ENCODE data around the gene FBXW10B. TPM values are rescaled to one million over a fixed set of nuclear protein-coding genes. Genes with fewer than 3 reads are reported as not detected.
A peak's percentile ranks its signal among the peaks of the same experiment; 100 is the strongest.

Gene FBXW10B
- total RNA-seq, 1 experiment from 2014 or later, result 1.2 TPM

GRCh38 chr17:15659663-15660062, 40.2 kb upstream of the FBXW10B start (continued):
- TF ChIP-seq CBX3 (IDR thresholded peaks at IDR 0.05; ENCODE audit: low read depth) (peak; percentile 81), SRF (IDR thresholded peaks at IDR 0.05; ENCODE audit: low read depth) (no peak), EGR1 (IDR thresholded peaks at IDR 0.05; ENCODE audit: low read depth) (no peak), TCF7L2 (IDR thresholded peaks at IDR 0.05; ENCODE audit: borderline replicate concordance, extremely low read depth, insufficient read depth, insufficient read length) (no peak), ELF1 (IDR thresholded peaks at IDR 0.05; ENCODE audit: borderline replicate concordance, low read depth) (no peak), MAX (IDR thresholded peaks at IDR 0.05) (peak; percentile 65; the same call in 1 of the 2 replicates), CTCF (IDR thresholded peaks at IDR 0.05 in 2 of 3, conservative IDR thresholded peaks at IDR 0.05 in 1 of 3; ENCODE audit: borderline replicate concordance in 1 of 3, insufficient read depth in 1 of 3, low read depth in 2 of 3, low read length in 2 of 3) (no peak), EZH2 (IDR thresholded peaks at IDR 0.05) (no peak), JUND (IDR thresholded peaks at IDR 0.05) (0 out of 2 replicates have a peak, but pooled peaks have one; percentile 31)

DNA sequence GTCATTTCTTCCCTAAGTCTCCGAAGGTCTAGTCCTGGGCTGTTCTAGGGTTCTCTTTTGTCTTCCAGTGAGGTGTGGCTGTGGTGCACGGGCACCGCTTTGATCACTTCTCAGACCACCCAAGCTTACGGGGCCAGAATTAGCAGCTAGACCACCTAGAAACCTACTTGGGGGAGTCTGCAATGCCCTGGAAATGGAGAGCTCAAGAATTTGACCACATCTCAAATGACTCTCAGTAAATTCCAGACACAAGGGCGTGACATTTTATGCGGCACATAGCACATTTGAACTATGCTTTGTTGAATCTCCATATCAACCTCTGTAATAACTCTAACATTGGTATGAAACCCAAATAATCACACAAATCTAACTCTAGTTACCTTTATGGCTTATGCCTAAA, 39.7 kb upstream of the FBXW10B start:
- intact Hi-C loops (cut with micrococcal nuclease), result no loop called here
- TF ChIP-seq CEBPB (IDR thresholded peaks at IDR 0.05; ENCODE audit: low read depth) (no peak), CTCF (IDR thresholded peaks at IDR 0.05 in 2 of 3, conservative IDR thresholded peaks at IDR 0.05 in 1 of 3; ENCODE audit: borderline replicate concordance in 1 of 3, insufficient read depth in 1 of 3, low read depth in 2 of 3, low read length in 2 of 3) (no peak), EZH2 (IDR thresholded peaks at IDR 0.05) (no peak), REST (IDR thresholded peaks at IDR 0.05; ENCODE audit: low read depth) (no peak), ZBTB33 (IDR thresholded peaks at IDR 0.05; ENCODE audit: extremely low read depth, insufficient replicate concordance, low read length) (no peak), POLR2AphosphoS5 (IDR thresholded peaks at IDR 0.05; ENCODE audit: low read depth, low read length) (no peak), EZH2phosphoT487 (IDR thresholded peaks at IDR 0.05; ENCODE audit: borderline replicate concordance) (no peak), POLR2A (IDR thresholded peaks at IDR 0.05; ENCODE audit: borderline replicate concordance, extremely low read depth, insufficient read depth, insufficient read length) (no peak)
- no peaks in the 10 kb centered on the region for H3K9me2 ChIP-seq (ENCODE audit: insufficient read depth)
- no peaks in the 10 kb centered on the region for H3K27me3 ChIP-seq (ENCODE audit: insufficient read depth, low read length)
- peaks cover 2 to 7% of the 10 kb centered on the region in 2 experiments; a peak in 2 of 4 replicates for H3K36me3 ChIP-seq (ENCODE audit: control insufficient read depth in 1 of 2, insufficient read depth in 2 of 2, low read length in 2 of 2)
- H3K4me1 ChIP-seq (ENCODE audit: control insufficient read depth in 1 of 2, insufficient read depth in 2 of 2, low read length in 2 of 2), result peaks cover 56 to 82% of the 10 kb centered on the region in 2 experiments
- RAD21 ChIA-PET (ENCODE audit: low non-redundant PET in 1 of 2, low total read pairs in 2 of 2, uncharacterized antibody in 2 of 2, unreplicated experiment in 2 of 2), result no interaction called here
- CTCF ChIA-PET, result no interaction called here
- peak overlapping the region; percentile 89; the same call in 1 of the 2 replicates for H3K27ac ChIP-seq (ENCODE audit: low read depth, low read length)
- H4K20me1 ChIP-seq (ENCODE audit: insufficient read depth), result no peaks in the 10 kb centered on the region
- POLR2A ChIA-PET, result no interaction called here
- no peak overlapping the region for H2AFZ ChIP-seq (ENCODE audit: low read depth, low read length, poor library complexity, severe bottlenecking)
- H3K79me2 ChIP-seq (ENCODE audit: insufficient read depth, low read length), result no peaks in the 10 kb centered on the region
- BruUV-seq (replicated peaks), result no TSS peak
- H3K4me3 ChIP-seq (replicated peaks in 1 of 2; ENCODE audit: low read depth in 1 of 2, low read length in 2 of 2), result 0 out of 4 replicates have a peak overlapping the region, but pooled peaks of 1 of the 2 experiments have one; percentile 1
- peak; percentile 24 for ATAC-seq
- no peaks in the 10 kb centered on the region for H3K9me3 ChIP-seq (ENCODE audit: control insufficient read depth in 1 of 2, insufficient read depth in 1 of 2, low read depth in 1 of 2, low read length in 2 of 2)
- DNase-seq (ENCODE audit: low read depth, low spot score), result no peak
- H3K9ac ChIP-seq (ENCODE audit: low read length), result peak overlapping the region; percentile 42
- H3K4me2 ChIP-seq (ENCODE audit: low read length), result peak overlapping the region; percentile 64
